ENCODE results near the gene TPPP2.

DNA sequence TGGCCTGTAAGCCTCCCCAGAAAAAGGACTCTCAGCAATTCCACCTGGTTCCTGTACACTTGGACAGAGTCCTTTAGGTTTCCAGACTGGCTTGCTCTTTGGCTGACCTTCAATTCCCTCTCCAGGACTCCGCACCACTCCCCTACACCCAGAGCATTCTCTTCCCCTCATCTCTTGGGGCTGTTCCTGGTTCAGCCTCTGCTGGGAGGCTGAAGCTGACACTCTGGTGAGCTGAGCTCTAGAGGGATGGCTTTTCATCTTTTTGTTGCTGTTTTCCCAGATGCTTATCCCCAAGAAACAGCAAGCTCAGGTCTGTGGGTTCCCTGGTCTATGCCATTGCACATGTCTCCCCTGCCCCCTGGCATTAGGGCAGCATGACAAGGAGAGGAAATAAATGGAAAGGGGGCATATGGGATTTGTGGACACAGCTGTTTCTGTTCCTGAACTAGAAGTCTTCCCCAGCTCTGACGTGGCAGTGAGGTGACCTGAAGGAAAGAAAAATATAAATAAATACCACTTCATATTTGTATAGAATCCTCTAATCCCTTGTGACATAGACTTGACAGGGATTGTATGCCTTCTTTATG, 13.5 kb downstream of the TPPP2 start:
- TF ChIP-seq, protein P1, sequence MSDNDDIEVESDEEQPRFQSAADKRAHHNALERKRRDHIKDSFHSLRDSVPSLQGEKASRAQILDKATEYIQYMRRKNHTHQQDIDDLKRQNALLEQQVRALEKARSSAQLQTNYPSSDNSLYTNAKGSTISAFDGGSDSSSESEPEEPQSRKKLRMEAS (IDR thresholded peaks at IDR 0.05) = no peak
- TF ChIP-seq, protein P2, sequence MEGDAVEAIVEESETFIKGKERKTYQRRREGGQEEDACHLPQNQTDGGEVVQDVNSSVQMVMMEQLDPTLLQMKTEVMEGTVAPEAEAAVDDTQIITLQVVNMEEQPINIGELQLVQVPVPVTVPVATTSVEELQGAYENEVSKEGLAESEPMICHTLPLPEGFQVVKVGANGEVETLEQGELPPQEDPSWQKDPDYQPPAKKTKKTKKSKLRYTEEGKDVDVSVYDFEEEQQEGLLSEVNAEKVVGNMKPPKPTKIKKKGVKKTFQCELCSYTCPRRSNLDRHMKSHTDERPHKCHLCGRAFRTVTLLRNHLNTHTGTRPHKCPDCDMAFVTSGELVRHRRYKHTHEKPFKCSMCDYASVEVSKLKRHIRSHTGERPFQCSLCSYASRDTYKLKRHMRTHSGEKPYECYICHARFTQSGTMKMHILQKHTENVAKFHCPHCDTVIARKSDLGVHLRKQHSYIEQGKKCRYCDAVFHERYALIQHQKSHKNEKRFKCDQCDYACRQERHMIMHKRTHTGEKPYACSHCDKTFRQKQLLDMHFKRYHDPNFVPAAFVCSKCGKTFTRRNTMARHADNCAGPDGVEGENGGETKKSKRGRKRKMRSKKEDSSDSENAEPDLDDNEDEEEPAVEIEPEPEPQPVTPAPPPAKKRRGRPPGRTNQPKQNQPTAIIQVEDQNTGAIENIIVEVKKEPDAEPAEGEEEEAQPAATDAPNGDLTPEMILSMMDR (IDR thresholded peaks at IDR 0.05; ENCODE audit: low read depth, low read length, missing input control) = no peak
- TF ChIP-seq NR2F2 (IDR thresholded peaks at IDR 0.05) = no peak
- TF ChIP-seq, protein P3, sequence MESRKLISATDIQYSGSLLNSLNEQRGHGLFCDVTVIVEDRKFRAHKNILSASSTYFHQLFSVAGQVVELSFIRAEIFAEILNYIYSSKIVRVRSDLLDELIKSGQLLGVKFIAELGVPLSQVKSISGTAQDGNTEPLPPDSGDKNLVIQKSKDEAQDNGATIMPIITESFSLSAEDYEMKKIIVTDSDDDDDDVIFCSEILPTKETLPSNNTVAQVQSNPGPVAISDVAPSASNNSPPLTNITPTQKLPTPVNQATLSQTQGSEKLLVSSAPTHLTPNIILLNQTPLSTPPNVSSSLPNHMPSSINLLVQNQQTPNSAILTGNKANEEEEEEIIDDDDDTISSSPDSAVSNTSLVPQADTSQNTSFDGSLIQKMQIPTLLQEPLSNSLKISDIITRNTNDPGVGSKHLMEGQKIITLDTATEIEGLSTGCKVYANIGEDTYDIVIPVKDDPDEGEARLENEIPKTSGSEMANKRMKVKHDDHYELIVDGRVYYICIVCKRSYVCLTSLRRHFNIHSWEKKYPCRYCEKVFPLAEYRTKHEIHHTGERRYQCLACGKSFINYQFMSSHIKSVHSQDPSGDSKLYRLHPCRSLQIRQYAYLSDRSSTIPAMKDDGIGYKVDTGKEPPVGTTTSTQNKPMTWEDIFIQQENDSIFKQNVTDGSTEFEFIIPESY (IDR thresholded peaks at IDR 0.05) = no peak

Data from liver (tissue), 3 donors.